SK-N-MC (cell line): ENCODE data around the gene ZNF862.

Experiments
- EZH2 ChIP-seq: fragments of 200-600 bp; sonication (generic); IDR thresholded peaks from one replicate; pipeline ENCODE4 v1.6.1; 2017; ENCODE audit warnings: antibody characterized with exemption
- POLR2AphosphoS5 ChIP-seq: IDR thresholded peaks from 2 replicates; pipeline ENCODE4 v1.6.1; 2012; ENCODE audit warnings: mild to moderate bottlenecking, low read depth, low read length, borderline replicate concordance

GRCh38 chr7:149824748-149825566 lies 13.2 kb upstream of the ZNF862 start:
- TF ChIP-seq EZH2 (no peak), POLR2AphosphoS5 (no peak)
